Lung (tissue), 12 donors: ENCODE data around the gene MARCHF10. TPM values are rescaled to one million over a fixed set of nuclear protein-coding genes. Genes with fewer than 3 reads are reported as not detected.
"Not testable (repeated sequence)": the region's sequence is repeated elsewhere in the genome, so short reads cannot be mapped to it uniquely, and the experiment has no call there.

Experiments used
- ATAC-seq: fragments of 200-7000 bp; cut with Tn5 transposase; one replicate; pipeline ENCODE4 v1.9.1; 2020; ENCODE audit warnings: moderate number of reproducible peaks; ENCODE audit not compliant: insufficient read depth, low FRiP score
- DNase-seq, 3 donors: peaks; one replicate each; pipeline ENCODE4 v3.0.0-alpha.2; 2013 to 2017
- H3K27ac ChIP-seq, 2 donors: one replicate each; pipeline ENCODE4 v1.5.1; 2013; ENCODE audit warnings: mild to moderate bottlenecking in 2 of 2, moderate library complexity in 2 of 2, control low read depth in 1 of 2, inconsistent platforms in 1 of 2, low read depth in 1 of 2, low read length in 1 of 2
- H3K27me3 ChIP-seq, 3 donors: one replicate each; pipeline ENCODE4 v1.5.1; 2013; ENCODE audit warnings: low read length in 2 of 3; ENCODE audit not compliant: control insufficient read depth in 3 of 3, insufficient read depth in 3 of 3
- H3K36me3 ChIP-seq, 4 donors: one replicate each; pipeline ENCODE4 v1.5.1; 2013; ENCODE audit warnings: low read length in 4 of 4, mild to moderate bottlenecking in 1 of 4, moderate library complexity in 1 of 4; ENCODE audit not compliant: control insufficient read depth in 4 of 4, insufficient read depth in 4 of 4
- H3K4me1 ChIP-seq, 5 donors: one replicate each; pipeline ENCODE4 v1.5.1; 2013; ENCODE audit warnings: low read length in 5 of 5, mild to moderate bottlenecking in 2 of 5, moderate library complexity in 1 of 5; ENCODE audit not compliant: control insufficient read depth in 5 of 5, insufficient read depth in 5 of 5
- H3K4me3 ChIP-seq: one replicate; pipeline ENCODE4 v1.5.1; 2013; ENCODE audit warnings: mild to moderate bottlenecking, control low read depth, moderate library complexity
- H3K9ac ChIP-seq, 2 donors: one replicate each; pipeline ENCODE4 v1.5.1; 2013; ENCODE audit warnings: low read length in 2 of 2, control low read depth in 1 of 2; ENCODE audit not compliant: insufficient read depth in 1 of 2
- H3K9me3 ChIP-seq, 4 donors: one replicate each; pipeline ENCODE4 v1.5.1; 2013; ENCODE audit warnings: low read length in 3 of 4, mild to moderate bottlenecking in 1 of 4, moderate library complexity in 1 of 4; ENCODE audit not compliant: control insufficient read depth in 4 of 4, insufficient read depth in 3 of 4
- CTCF ChIP-seq: IDR thresholded peaks from 2 replicates; pipeline ENCODE4 v1.5.1; 2012; ENCODE audit warnings: mild to moderate bottlenecking; ENCODE audit errors: control extremely low read depth, extremely low read depth
- WGBS, 2 donors: extraction: QIAGEN DNeasy Blood & Tissue Kit; methylation state at CpG; one replicate each; pipeline ENCODE4 v1.1.7; 2013; 5-methylcytosine and 5-hydroxymethylcytosine counted together
- polyA plus RNA-seq, 2 donors: library from polyadenylated mRNA; stranded (reverse); fragments of 200-250 nt; gene quantifications; one replicate each; pipeline ENCODE4 v1.2.1, GENCODE V29; 2013
- total RNA-seq, 2 donors: library from RNA; depleted of rRNA in 1 of 2; stranded (reverse); fragments of >200 nt in 1 of 2; gene quantifications; one replicate each; pipeline ENCODE4 v1.2.1, GENCODE V29; 2014 to 2021
- donor health status: control.
- donor health status: control.
- donor health status: Bipolar disorder and iron deficiency.
- donor health status: healthy.
- donor health status: DM: yes; HTN: yes; CAD: no.

The MARCHF10 gene
- total and polyA plus RNA-seq, 4 donors = 3.1 to 13.8 (median 7.5) TPM

GRCh38 chr17:62696256-62696655 is 111.9 kb downstream of the MARCHF10 start:
- no peak for DNase-seq
- TF ChIP-seq CTCF = no peak
- WGBS, 2 donors = 90 to 93% methylated on average over 10 of the region's 10 CpGs
- Histone ChIP-seq H3K9ac (no peak overlapping the region), H3K4me3 (no peak overlapping the region), H3K36me3 (peaks cover 0 to 16% (median under 1%) of the 10 kb centered on the region in 4 donors), H3K4me1 (peaks cover 0 to 6% (median 4%) of the 10 kb centered on the region in 5 donors), H3K27me3 (no peaks in the 10 kb centered on the region), H3K9me3 (no peaks in the 10 kb centered on the region), H3K27ac (no peak overlapping the region)
- no peak for ATAC-seq

- H3K4me1 ChIP-seq, DNase-seq, H3K27ac ChIP-seq, ATAC-seq, H3K9ac ChIP-seq, H3K4me3 ChIP-seq, H3K27me3 ChIP-seq, H3K9me3 ChIP-seq: not testable (repeated sequence)
- WGBS, 2 donors = 83 to 84% methylated on average over 5 of the region's 5 CpGs
- H3K36me3 ChIP-seq = peaks cover 0 to 20% (median 1%) of the 10 kb centered on the region in 4 donors
These were observed 112.9 kb downstream of the MARCHF10 start for GRCh38 chr17:62695093-62695738.

DNA sequence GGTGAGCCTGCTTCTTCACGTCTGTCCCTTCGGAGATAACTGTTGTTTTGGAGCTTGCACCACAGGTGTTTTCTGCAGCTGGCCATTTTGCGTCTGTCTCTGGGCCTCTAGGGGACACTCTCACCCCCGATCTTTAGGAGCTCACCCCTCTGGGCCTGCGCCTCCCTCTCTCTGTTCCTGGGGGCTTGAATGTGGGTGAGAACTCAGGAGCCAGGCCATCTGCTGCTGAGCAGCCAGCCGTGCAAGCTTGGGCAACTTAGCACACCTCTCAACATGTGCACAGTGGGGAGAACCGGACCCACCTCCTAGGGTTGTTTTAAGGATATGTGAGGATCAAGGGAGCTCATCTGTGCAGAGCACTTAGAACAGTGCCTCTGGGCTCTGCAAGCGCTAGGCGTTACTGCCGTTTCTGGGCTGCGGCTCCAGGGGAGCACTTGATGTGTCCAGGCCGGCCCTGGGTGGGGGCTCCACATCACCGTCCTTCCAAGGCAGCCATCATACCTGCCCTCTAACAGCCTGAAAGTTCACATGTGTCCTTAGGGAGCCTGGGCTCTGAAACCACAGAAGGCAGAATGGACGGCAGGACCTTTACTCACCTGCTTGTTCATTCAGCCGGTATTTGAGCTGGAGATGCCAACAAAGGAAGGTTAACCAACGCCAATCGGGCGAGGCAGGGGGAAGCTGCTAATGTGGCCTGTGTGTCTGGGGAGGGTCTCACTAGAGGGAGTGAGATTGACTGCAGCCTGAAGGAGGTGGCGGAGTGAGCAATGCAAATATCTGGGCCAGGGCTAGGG is 114.3 kb downstream of the MARCHF10 start:
- Histone ChIP-seq H3K36me3 (peaks cover 0 to 25% (median 3%) of the 10 kb centered on the region in 4 donors), H3K9me3 (no peaks in the 10 kb centered on the region), H3K4me3 (no peak overlapping the region), H3K27ac (no peak overlapping the region), H3K9ac (no peak overlapping the region), H3K4me1 (peaks cover 0 to 6% (median 4%) of the 10 kb centered on the region in 5 donors), H3K27me3 (no peaks in the 10 kb centered on the region)
- ATAC-seq = no peak
- WGBS, 2 donors = 81 to 83% methylated on average over 19 of the region's 19 CpGs
- no peak for DNase-seq
- no peak for TF ChIP-seq CTCF

GRCh38 chr17:62692721-62693431 is 115.2 kb downstream of the MARCHF10 start:
- H3K9ac ChIP-seq = no peak overlapping the region
- DNase-seq (no peak), ATAC-seq (no peak)
- H3K27me3 ChIP-seq = no peaks in the 10 kb centered on the region
- no peak for TF ChIP-seq CTCF
- peaks cover 0 to 34% (median 10%) of the 10 kb centered on the region in 4 donors for H3K36me3 ChIP-seq
- no peak overlapping the region for H3K27ac ChIP-seq
- WGBS, 2 donors = 88 to 90% methylated on average over 14 of the region's 14 CpGs
- H3K9me3 ChIP-seq = no peaks in the 10 kb centered on the region
- peaks cover 0 to 6% (median 4%) of the 10 kb centered on the region in 5 donors for H3K4me1 ChIP-seq
- H3K4me3 ChIP-seq = no peak overlapping the region
